ENCODE results near the gene ACSL1. TPM values are rescaled to one million over a fixed set of nuclear protein-coding genes. Genes with fewer than 3 reads are reported as not detected.

ACSL1 gene
- total RNA-seq, 1 donor from 2014 or later: 42.9 TPM

DNA sequence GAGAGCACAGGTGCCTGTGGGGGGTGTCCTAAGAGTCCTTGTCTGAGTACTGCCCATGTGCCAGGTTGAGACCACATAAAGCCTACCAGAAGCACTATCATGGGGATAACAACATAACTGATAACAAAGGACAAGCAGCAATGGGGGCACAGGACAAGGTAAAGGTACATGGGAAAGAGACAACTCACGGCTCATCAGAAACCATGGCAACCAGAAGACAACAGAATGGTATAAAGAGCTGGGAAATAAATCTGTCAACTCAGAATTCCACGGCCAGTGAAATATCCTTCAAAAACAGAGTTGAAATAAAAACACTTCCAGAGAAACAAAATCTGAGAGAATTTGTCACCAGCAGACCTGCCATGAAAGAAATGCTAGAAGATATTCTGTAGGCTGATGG, 111.9 kb downstream of the ACSL1 start:
- DNase-seq (ENCODE audit: low read depth): no peak
- Histone ChIP-seq H3K27me3 (ENCODE audit: control insufficient read depth, insufficient read depth, low read length) (no peaks in the 10 kb centered on the region), H3K4me3 (ENCODE audit: low read depth, low read length) (no peak overlapping the region), H3K36me3 (ENCODE audit: control insufficient read depth, insufficient read depth, low read length) (no peaks in the 10 kb centered on the region)
- TF ChIP-seq, protein P1, sequence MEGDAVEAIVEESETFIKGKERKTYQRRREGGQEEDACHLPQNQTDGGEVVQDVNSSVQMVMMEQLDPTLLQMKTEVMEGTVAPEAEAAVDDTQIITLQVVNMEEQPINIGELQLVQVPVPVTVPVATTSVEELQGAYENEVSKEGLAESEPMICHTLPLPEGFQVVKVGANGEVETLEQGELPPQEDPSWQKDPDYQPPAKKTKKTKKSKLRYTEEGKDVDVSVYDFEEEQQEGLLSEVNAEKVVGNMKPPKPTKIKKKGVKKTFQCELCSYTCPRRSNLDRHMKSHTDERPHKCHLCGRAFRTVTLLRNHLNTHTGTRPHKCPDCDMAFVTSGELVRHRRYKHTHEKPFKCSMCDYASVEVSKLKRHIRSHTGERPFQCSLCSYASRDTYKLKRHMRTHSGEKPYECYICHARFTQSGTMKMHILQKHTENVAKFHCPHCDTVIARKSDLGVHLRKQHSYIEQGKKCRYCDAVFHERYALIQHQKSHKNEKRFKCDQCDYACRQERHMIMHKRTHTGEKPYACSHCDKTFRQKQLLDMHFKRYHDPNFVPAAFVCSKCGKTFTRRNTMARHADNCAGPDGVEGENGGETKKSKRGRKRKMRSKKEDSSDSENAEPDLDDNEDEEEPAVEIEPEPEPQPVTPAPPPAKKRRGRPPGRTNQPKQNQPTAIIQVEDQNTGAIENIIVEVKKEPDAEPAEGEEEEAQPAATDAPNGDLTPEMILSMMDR (IDR thresholded peaks at IDR 0.05; ENCODE audit: insufficient read depth, low read length, poor library complexity, severe bottlenecking): no peak

DNA sequence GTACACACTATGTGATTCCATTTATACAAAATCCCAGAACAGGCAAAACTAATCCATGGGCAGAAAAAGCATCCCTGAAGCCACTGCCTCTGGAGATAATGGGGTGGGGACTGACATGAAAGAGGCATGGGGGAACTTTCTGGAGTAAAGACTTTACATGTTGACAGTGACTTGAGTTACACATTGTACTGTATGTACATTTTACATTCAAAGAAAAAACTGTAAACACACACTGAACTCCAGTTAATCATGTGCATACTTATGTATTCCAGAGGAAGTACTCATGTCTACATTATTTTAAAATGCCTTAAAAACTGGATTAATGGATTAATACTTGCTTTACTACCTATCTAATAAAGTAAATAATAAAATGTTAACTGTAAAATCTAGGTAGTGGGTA, 113.4 kb downstream of the ACSL1 start:
- no peak overlapping the region for H3K4me3 ChIP-seq (ENCODE audit: low read depth, low read length)
- H3K36me3 ChIP-seq (ENCODE audit: control insufficient read depth, insufficient read depth, low read length): no peaks in the 10 kb centered on the region
- DNase-seq (ENCODE audit: low read depth): no peak
- TF ChIP-seq, protein P1 (IDR thresholded peaks at IDR 0.05; ENCODE audit: insufficient read depth, low read length, poor library complexity, severe bottlenecking): no peak
- no peaks in the 10 kb centered on the region for H3K27me3 ChIP-seq (ENCODE audit: control insufficient read depth, insufficient read depth, low read length)

DNA sequence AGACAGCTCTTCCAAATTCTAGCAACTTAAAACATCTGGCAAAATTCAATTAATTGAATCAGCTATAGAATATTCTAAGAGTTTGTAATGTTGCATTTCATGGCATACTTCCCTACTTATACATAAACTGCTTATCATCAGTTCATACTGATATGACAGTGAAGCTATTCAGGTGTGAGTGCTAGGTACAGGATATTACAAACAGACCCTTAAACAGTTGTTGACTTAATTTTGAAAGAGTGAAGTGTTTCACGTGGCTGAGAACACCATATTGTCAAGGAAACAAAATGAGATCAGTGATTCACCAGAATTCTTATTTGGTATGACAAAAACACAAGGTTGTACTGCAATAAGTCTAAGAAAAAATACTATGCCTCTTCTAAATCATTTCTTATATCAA, 119.3 kb downstream of the ACSL1 start:
- Histone ChIP-seq H3K36me3 (ENCODE audit: control insufficient read depth, insufficient read depth, low read length) (no peaks in the 10 kb centered on the region), H3K4me3 (ENCODE audit: low read depth, low read length) (no peak overlapping the region), H3K27me3 (ENCODE audit: control insufficient read depth, insufficient read depth, low read length) (no peaks in the 10 kb centered on the region)
- TF ChIP-seq, protein P1 (IDR thresholded peaks at IDR 0.05; ENCODE audit: insufficient read depth, low read length, poor library complexity, severe bottlenecking): no peak
- DNase-seq (ENCODE audit: low read depth): no peak

DNA sequence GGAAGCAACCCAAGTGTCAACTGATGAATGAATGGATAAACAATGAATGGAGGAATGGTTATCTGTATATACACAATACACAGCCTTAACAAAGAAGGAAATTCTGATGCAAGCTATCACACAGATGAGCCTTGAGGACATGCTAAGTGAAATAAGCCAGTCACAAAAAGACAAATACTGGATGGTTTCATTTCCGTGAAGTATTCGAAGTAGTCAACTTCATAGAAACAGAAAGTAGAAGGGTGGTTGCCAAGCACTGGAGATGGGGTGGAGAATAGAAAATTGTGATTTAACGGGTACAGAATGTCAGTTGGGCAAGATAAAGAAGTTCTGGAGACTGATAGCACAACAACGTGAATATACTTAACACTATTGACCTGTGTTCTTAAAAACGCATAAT, 120.1 kb downstream of the ACSL1 start:
- Histone ChIP-seq H3K27me3 (ENCODE audit: control insufficient read depth, insufficient read depth, low read length) (no peaks in the 10 kb centered on the region), H3K36me3 (ENCODE audit: control insufficient read depth, insufficient read depth, low read length) (no peaks in the 10 kb centered on the region), H3K4me3 (ENCODE audit: low read depth, low read length) (no peak overlapping the region)
- TF ChIP-seq, protein P1 (IDR thresholded peaks at IDR 0.05; ENCODE audit: insufficient read depth, low read length, poor library complexity, severe bottlenecking): no peak
- DNase-seq (ENCODE audit: low read depth): no peak

Other genes with a start within 250 kb of the ACSL1 start
- gene CASP3, start 176.5 kb downstream of the ACSL1 start, total RNA-seq: 42.9 and 51.0 TPM in 2 replicates
- gene PRIMPOL, start 176.2 kb downstream of the ACSL1 start, total RNA-seq: 9.0 and 12.3 TPM in 2 replicates
- gene CENPU, start 91.9 kb downstream of the ACSL1 start, total RNA-seq: 5.9 and 8.7 TPM in 2 replicates
- not detected in 2 replicates for gene HELT, start 192.5 kb upstream of the ACSL1 start, total RNA-seq

Measured in kidney epithelial cell (primary cell).